GM12878 (cell line): ENCODE measurements around the gene NKIRAS1.

Experiments used
- E2F8 ChIP-seq: fragments of 450-650 bp; IDR thresholded peaks from 2 replicates; pipeline ENCODE4 v1.6.1; 2018; ENCODE audit warnings: mild to moderate bottlenecking, low read depth, moderate library complexity; ENCODE audit not compliant: partially characterized antibody
- E4F1 ChIP-seq: fragments of 450-650 bp; IDR thresholded peaks from 2 replicates; pipeline ENCODE4 v1.6.1; 2018; ENCODE audit warnings: borderline replicate concordance, mild to moderate bottlenecking; ENCODE audit not compliant: partially characterized antibody
- EZH2 ChIP-seq: IDR thresholded peaks from 2 replicates; pipeline ENCODE4 v1.6.1; 2012; ENCODE audit warnings: low read depth, mild to moderate bottlenecking, control low read depth, inconsistent platforms, low read length, borderline replicate concordance; ENCODE audit not compliant: control insufficient read depth
- MAX ChIP-seq: IDR thresholded peaks from 2 replicates; pipeline ENCODE4 v1.6.1; 2012; ENCODE audit warnings: low read depth, low read length, improper control_type of control experiment
- MXI1 ChIP-seq: fragments of 150-350 bp; IDR thresholded peaks from 2 replicates; pipeline ENCODE4 v1.6.1; 2011; ENCODE audit warnings: low read depth, mild to moderate bottlenecking, inconsistent platforms, low read length, improper control_type of control experiment
- NR2C2 ChIP-seq: IDR thresholded peaks from 2 replicates; pipeline ENCODE4 v1.6.1; 2011; ENCODE audit warnings: borderline replicate concordance, low read depth; ENCODE audit not compliant: control insufficient read depth, insufficient read length
- RAD51 ChIP-seq: fragments of 450-650 bp; IDR thresholded peaks from 2 replicates; pipeline ENCODE4 v1.6.1; 2016; ENCODE audit warnings: moderate library complexity, mild to moderate bottlenecking, inconsistent platforms
- REST ChIP-seq: IDR thresholded peaks from 2 replicates; pipeline ENCODE4 v1.6.1; 2012; ENCODE audit warnings: mild to moderate bottlenecking, low read depth, low read length
- TAF1 ChIP-seq: IDR thresholded peaks from 2 replicates; pipeline ENCODE4 v1.6.1; 2011; ENCODE audit warnings: mild to moderate bottlenecking, low read depth, low read length, borderline replicate concordance

- TF ChIP-seq EZH2 (no peak), REST (no peak), MAX (no peak), RAD51 (no peak), MXI1 (no peak), TAF1 (no peak), E2F8 (no peak), NR2C2 (no peak), E4F1 (no peak)
Observed at GRCh38 chr3:23873941-23874340, 42.8 kb downstream of the NKIRAS1 start.
